HCT116 (cell line): Measurements from ENCODE around the gene MEIS2. TPM values are rescaled to one million over a fixed set of nuclear protein-coding genes. Genes with fewer than 3 reads are reported as not detected.

Experiments used
- ATAC-seq: fragments of 200-7000 bp; cut with Tn5 transposase; 2 replicates; pipeline ENCODE4 v1.9.1; 2020; ENCODE audit warnings: mild to moderate bottlenecking, moderate library complexity
- BruUV-seq: library from RNA; stranded (reverse); fragments of 400-500 nt; replicated peaks from 2 replicates; lab custom pipeline; 2021; lab: Mats Ljungman, UMichigan
- CTCF ChIA-PET: fragments of 300-600 bp; sonication (Branson Sonifier 250); formaldehyde crosslinking; loops from one replicate; lab custom pipeline; 2021; ENCODE audit warnings: antibody characterized with exemption; lab: Charles Lee
- POLR2A ChIA-PET: fragments of 300-600, 350-600 bp; sonication (Branson Sonifier 250); formaldehyde crosslinking; loops from one replicate; lab custom pipeline; 2021; ENCODE audit warnings: antibody characterized with exemption; lab: Charles Lee
- RAD21 ChIA-PET, 2 experiments: fragments of 300-600 bp; sonication (Branson Sonifier 250); formaldehyde crosslinking; loops; one replicate each; lab custom pipeline; 2023; ENCODE audit warnings: low total read pairs in 2 of 2; ENCODE audit not compliant: uncharacterized antibody in 2 of 2, unreplicated experiment in 2 of 2, low non-redundant PET in 1 of 2; lab: Charles Lee
- DNase-seq: peaks from one replicate; pipeline ENCODE4 v3.0.0-alpha.2; 2010; ENCODE audit warnings: low read depth, low spot score
- H2AFZ ChIP-seq: fragments of 200-600 bp; shearing (Covaris generic), sonication (generic); 2 replicates; pipeline ENCODE4 v1.6.1; 2017; ENCODE audit warnings: low read depth, mixed run types, mixed read lengths, antibody characterized with exemption, low read length; ENCODE audit not compliant: poor library complexity, severe bottlenecking
- H3K27ac ChIP-seq: 2 replicates; pipeline ENCODE4 v1.5.1; 2012; ENCODE audit warnings: low read depth, low read length
- H3K27me3 ChIP-seq: fragments of 200-600 bp; sonication (generic); 2 replicates; pipeline ENCODE4 v1.6.1; 2016; ENCODE audit warnings: mixed run types, low read length, mixed read lengths; ENCODE audit not compliant: insufficient read depth
- H3K36me3 ChIP-seq, 2 experiments: fragments of 200-500 bp in 1 of 2; fragments of 200-600 bp in 1 of 2; sonication (Bioruptor generic) in 1 of 2; sonication (generic) in 1 of 2; 2 replicates each; pipeline versions ENCODE4 v1.5.1 to v1.6.1; 2014 to 2016; ENCODE audit warnings: low read length in 2 of 2, inconsistent platforms in 1 of 2, mixed read lengths in 1 of 2, mixed run types in 1 of 2; ENCODE audit not compliant: insufficient read depth in 2 of 2, control insufficient read depth in 1 of 2
- H3K4me1 ChIP-seq, 2 experiments: fragments of 200-600 bp in 1 of 2; sonication (generic) in 1 of 2; 2 replicates each; pipeline versions ENCODE4 v1.5.1 to v1.6.1; 2012 to 2017; ENCODE audit warnings: low read length in 2 of 2, inconsistent platforms in 1 of 2, mild to moderate bottlenecking in 1 of 2, mixed read lengths in 1 of 2, mixed run types in 1 of 2, moderate library complexity in 1 of 2; ENCODE audit not compliant: insufficient read depth in 2 of 2, control insufficient read depth in 1 of 2
- H3K4me2 ChIP-seq: fragments of 200-600 bp; sonication (generic); 2 replicates; pipeline ENCODE4 v1.6.1; 2017; ENCODE audit warnings: mixed run types, low read length, mixed read lengths
- H3K4me3 ChIP-seq, 2 experiments: fragments of 200-600 bp in 1 of 2; sonication (generic) in 1 of 2; replicated peaks in 1 of 2; 2 replicates each; pipeline ENCODE4 v1.5.1; 2011 to 2016; ENCODE audit warnings: low read length in 2 of 2, control low read depth in 1 of 2, low read depth in 1 of 2, mild to moderate bottlenecking in 1 of 2, mixed read lengths in 1 of 2, mixed run types in 1 of 2
- H3K79me2 ChIP-seq: fragments of 200-600 bp; sonication (generic); 2 replicates; pipeline ENCODE4 v1.6.1; 2017; ENCODE audit warnings: mild to moderate bottlenecking, mixed run types, low read length, moderate library complexity, mixed read lengths; ENCODE audit not compliant: insufficient read depth
- H3K9ac ChIP-seq: fragments of 200-600 bp; sonication (generic); 2 replicates; pipeline ENCODE4 v1.6.1; 2016; ENCODE audit warnings: low read length, mixed read lengths
- H3K9me2 ChIP-seq: fragments of 200-600 bp; sonication (generic), shearing (Covaris generic); 2 replicates; pipeline ENCODE4 v1.6.1; 2017; ENCODE audit warnings: mixed run types, mild to moderate bottlenecking, moderate library complexity; ENCODE audit not compliant: insufficient read depth
- H3K9me3 ChIP-seq, 2 experiments: fragments of 200-500 bp in 1 of 2; fragments of 200-600 bp in 1 of 2; sonication (Bioruptor generic) in 1 of 2; sonication (generic) in 1 of 2; 2 replicates each; pipeline ENCODE4 v1.6.1; 2014 to 2017; ENCODE audit warnings: low read length in 2 of 2, mixed read lengths in 2 of 2, inconsistent platforms in 1 of 2, low read depth in 1 of 2, mild to moderate bottlenecking in 1 of 2, mixed run types in 1 of 2, moderate library complexity in 1 of 2; ENCODE audit not compliant: control insufficient read depth in 1 of 2, insufficient read depth in 1 of 2
- H4K20me1 ChIP-seq: fragments of 200-600 bp; sonication (generic), shearing (Covaris generic); 2 replicates; pipeline ENCODE4 v1.6.1; 2017; ENCODE audit warnings: mixed run types, mild to moderate bottlenecking, moderate library complexity; ENCODE audit not compliant: insufficient read depth
- CBX3 ChIP-seq: IDR thresholded peaks from 2 replicates; pipeline ENCODE4 v1.6.1; 2012; ENCODE audit warnings: low read depth
- CEBPB ChIP-seq: IDR thresholded peaks from 2 replicates; pipeline ENCODE4 v1.6.1; 2012; ENCODE audit warnings: low read depth
- CTCF ChIP-seq, 3 experiments: fragments of 200-600 bp in 1 of 3; sonication (generic) in 1 of 3; IDR thresholded peaks in 2 of 3; conservative IDR thresholded peaks in 1 of 3; 2 replicates each; pipeline ENCODE4 v1.5.1; 2012 to 2017; ENCODE audit warnings: low read depth in 2 of 3, low read length in 2 of 3, antibody characterized with exemption in 1 of 3, borderline replicate concordance in 1 of 3, control low read depth in 1 of 3, mild to moderate bottlenecking in 1 of 3, mixed read lengths in 1 of 3, mixed run types in 1 of 3, moderate library complexity in 1 of 3; ENCODE audit not compliant: insufficient read depth in 1 of 3
- EGR1 ChIP-seq: IDR thresholded peaks from 2 replicates; pipeline ENCODE4 v1.6.1; 2012; ENCODE audit warnings: low read depth
- ELF1 ChIP-seq: IDR thresholded peaks from 2 replicates; pipeline ENCODE4 v1.6.1; 2012; ENCODE audit warnings: low read depth, borderline replicate concordance
- EZH2phosphoT487 ChIP-seq: fragments of 200-600 bp; IDR thresholded peaks from 2 replicates; pipeline ENCODE4 v1.6.1; 2018; ENCODE audit warnings: antibody characterized with exemption, borderline replicate concordance
- FOSL1 ChIP-seq: IDR thresholded peaks from 2 replicates; pipeline ENCODE4 v1.6.1; 2012; ENCODE audit warnings: low read depth
- JUND ChIP-seq: IDR thresholded peaks from 2 replicates; pipeline ENCODE4 v1.6.1; 2012
- MAX ChIP-seq: IDR thresholded peaks from 2 replicates; pipeline ENCODE4 v1.6.1; 2012
- RAD21 ChIP-seq: IDR thresholded peaks from 2 replicates; pipeline ENCODE4 v1.6.1; 2012; ENCODE audit warnings: low read depth, mild to moderate bottlenecking
- REST ChIP-seq: IDR thresholded peaks from 2 replicates; pipeline ENCODE4 v1.6.1; 2012; ENCODE audit warnings: low read depth
- SIN3A ChIP-seq: IDR thresholded peaks from 2 replicates; pipeline ENCODE4 v1.6.1; 2012; ENCODE audit warnings: low read depth
- SP1 ChIP-seq: IDR thresholded peaks from 2 replicates; pipeline ENCODE4 v1.6.1; 2012; ENCODE audit warnings: low read depth
- SRF ChIP-seq: IDR thresholded peaks from 2 replicates; pipeline ENCODE4 v1.6.1; 2012; ENCODE audit warnings: low read depth
- TCF7L2 ChIP-seq: IDR thresholded peaks from 2 replicates; pipeline ENCODE4 v1.7.0; 2011; ENCODE audit warnings: borderline replicate concordance, inconsistent platforms; ENCODE audit not compliant: insufficient read depth, insufficient read length; ENCODE audit errors: extremely low read depth
- ZFX ChIP-seq: fragments of 450-650 bp; IDR thresholded peaks from 2 replicates; pipeline ENCODE4 v1.6.1; 2017
- ZNF274 ChIP-seq: fragments of 200-500 bp; sonication (Bioruptor generic); IDR thresholded peaks from 2 replicates; pipeline ENCODE4 v1.6.1; 2014; ENCODE audit warnings: mild to moderate bottlenecking, low read depth, low read length, inconsistent platforms
- intact Hi-C: fragments of 100-400 bp; cut with micrococcal nuclease; formaldehyde crosslinking; loops from 2 replicates; pipeline ENCODE4 v1.10.0; 2022
- total RNA-seq: library from RNA; stranded (reverse); gene quantifications from one replicate; pipeline ENCODE4 v1.2.1, GENCODE V29; 2021; ENCODE audit not compliant: unreplicated experiment

The MEIS2 gene
- total RNA-seq, 1 experiment from 2014 or later = 11.5 TPM

GRCh38 chr15:37028625-37029296, 71.6 kb downstream of the MEIS2 start:
- DNase-seq (no peak), ATAC-seq (no peak)
- ChIA-PET CTCF (no interaction called here), POLR2A (no interaction called here), RAD21 (no interaction called here)
- H3K79me2 ChIP-seq = no peaks in the 10 kb centered on the region
- H3K4me3 ChIP-seq = no peak overlapping the region
- H3K9ac ChIP-seq = no peak overlapping the region
- TF ChIP-seq SRF = no peak
- no peak for TF ChIP-seq EZH2phosphoT487
- TF ChIP-seq CTCF (IDR thresholded peaks at IDR 0.05 in 2 of 3, conservative IDR thresholded peaks at IDR 0.05 in 1 of 3; ENCODE audit: borderline replicate concordance in 1 of 3, insufficient read depth in 1 of 3, low read depth in 2 of 3, low read length in 2 of 3) = no peak
- TF ChIP-seq EGR1 = no peak
- TF ChIP-seq ELF1 = no peak
- no peak for TF ChIP-seq ZFX
- TF ChIP-seq SIN3A = no peak
- no peak for TF ChIP-seq RAD21
- no peak for TF ChIP-seq TCF7L2
- no peak for TF ChIP-seq SP1
- TF ChIP-seq ZNF274 = no peak
- TF ChIP-seq FOSL1 = no peak
- no peak for TF ChIP-seq REST
- no peak for TF ChIP-seq JUND
- no peak for TF ChIP-seq CEBPB
- no peak for TF ChIP-seq MAX
- TF ChIP-seq CBX3 = no peak
- intact Hi-C loops = no loop called here
- H3K4me2 ChIP-seq = no peak overlapping the region
- BruUV-seq = no TSS peak
- H3K9me3 ChIP-seq = no peaks in the 10 kb centered on the region
- no peaks in the 10 kb centered on the region for H3K4me1 ChIP-seq
- H2AFZ ChIP-seq = no peak overlapping the region
- no peaks in the 10 kb centered on the region for H3K27me3 ChIP-seq
- no peaks in the 10 kb centered on the region for H4K20me1 ChIP-seq
- no peaks in the 10 kb centered on the region for H3K9me2 ChIP-seq
- H3K36me3 ChIP-seq = no peaks in the 10 kb centered on the region
- no peak overlapping the region for H3K27ac ChIP-seq
